Stimulated activated CD8-positive, alpha-beta memory T cell treated with anti-CD3 and anti-CD28 coated beads, Interleukin-7, amount 100 ng/mL, for 48 hours (primary cell): ENCODE results near the gene MYO15A.

Source experiments
- DNase-seq, 2 donors: peaks; one replicate each; pipeline ENCODE4 v3.0.0-alpha.2; 2020; ENCODE audit warnings: low read depth in 1 of 2; ENCODE audit errors: extremely low read depth in 1 of 2

MYO15A gene

GRCh38 chr17:18157354-18157985 lies 48.9 kb downstream of the MYO15A start:
- DNase-seq: no peak

DNA sequence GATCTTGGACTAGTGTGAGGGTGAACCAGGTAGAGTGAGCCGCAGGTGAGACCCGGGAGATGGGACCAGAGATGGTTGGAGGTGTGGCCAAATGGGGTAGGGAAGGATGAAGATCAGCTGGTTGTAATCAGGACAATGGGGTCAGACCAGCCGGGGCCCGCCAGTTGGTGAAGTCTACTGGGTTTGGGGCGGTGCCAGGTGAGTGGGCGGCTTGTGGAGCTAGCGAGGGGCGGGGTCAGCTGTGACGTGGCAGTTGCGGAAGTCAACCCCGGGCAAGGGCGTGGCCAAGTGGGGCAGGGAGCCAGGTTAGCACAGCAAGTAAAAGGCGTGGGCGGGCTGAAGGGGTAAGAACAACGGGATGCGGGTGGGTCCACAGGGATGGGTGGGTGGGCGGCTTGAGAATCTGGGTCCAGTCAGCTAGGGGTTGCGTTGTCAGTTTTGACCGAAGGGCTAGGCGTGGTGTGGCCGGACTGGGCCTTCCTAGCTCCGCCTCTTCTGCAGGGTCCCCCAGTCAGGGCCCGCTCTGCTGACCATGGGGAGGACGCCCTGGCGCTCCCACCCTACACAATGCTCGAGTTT lies 49.6 kb downstream of the MYO15A start:
- DNase-seq: peak; percentile 88 to 95

GRCh38 chr17:18159551-18160120 lies 51.1 kb downstream of the MYO15A start:
- DNase-seq: no peak

- no peak for DNase-seq
These were observed 51.7 kb downstream of the MYO15A start for GRCh38 chr17:18160128-18160856.

GRCh38 chr17:18161207-18162145 lies 52.9 kb downstream of the MYO15A start:
- no peak for DNase-seq

- DNase-seq: no peak
These were observed 55.0 kb downstream of the MYO15A start for GRCh38 chr17:18163547-18163946.

DNA sequence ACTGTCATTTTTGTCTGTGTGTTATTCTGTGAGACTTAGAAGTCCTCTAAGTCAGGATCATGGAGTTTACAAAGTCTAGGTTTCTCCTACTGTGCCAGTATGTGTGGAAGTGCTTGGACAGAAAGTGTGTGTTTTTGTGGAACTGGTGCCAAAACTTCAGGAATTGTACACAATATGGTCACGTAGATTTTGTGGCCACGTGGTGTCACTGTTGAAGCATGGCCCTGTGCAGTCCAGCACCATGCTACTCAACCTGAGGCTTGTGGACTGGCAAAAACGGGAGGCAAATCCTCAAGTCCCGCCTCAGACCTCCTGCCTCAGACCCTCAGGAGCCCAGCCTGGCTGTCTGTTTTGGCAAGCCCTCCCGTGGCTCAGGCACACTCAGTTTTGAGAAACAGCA lies 58.3 kb downstream of the MYO15A start:
- DNase-seq: no peak

DNA sequence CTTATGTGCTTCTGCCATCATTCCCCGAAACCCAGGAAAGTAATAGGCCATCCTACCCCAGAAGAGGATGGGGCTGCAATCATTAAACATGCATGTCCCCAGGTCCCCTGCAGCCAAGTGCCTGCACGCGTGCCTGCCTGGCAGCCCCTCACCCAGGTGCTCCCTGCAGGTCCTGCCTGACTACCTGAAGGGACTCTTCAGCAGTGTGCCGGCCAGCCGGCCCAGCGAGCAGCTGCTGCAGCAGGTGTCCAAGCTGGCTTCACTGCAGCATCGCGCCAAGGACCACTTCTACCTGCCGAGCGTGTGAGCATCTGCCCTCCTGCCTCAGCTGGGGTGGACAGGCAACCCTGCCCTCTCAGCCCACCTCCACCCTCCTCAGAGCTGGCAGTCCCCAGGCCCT lies 58.9 kb downstream of the MYO15A start:
- no peak for DNase-seq

DNA sequence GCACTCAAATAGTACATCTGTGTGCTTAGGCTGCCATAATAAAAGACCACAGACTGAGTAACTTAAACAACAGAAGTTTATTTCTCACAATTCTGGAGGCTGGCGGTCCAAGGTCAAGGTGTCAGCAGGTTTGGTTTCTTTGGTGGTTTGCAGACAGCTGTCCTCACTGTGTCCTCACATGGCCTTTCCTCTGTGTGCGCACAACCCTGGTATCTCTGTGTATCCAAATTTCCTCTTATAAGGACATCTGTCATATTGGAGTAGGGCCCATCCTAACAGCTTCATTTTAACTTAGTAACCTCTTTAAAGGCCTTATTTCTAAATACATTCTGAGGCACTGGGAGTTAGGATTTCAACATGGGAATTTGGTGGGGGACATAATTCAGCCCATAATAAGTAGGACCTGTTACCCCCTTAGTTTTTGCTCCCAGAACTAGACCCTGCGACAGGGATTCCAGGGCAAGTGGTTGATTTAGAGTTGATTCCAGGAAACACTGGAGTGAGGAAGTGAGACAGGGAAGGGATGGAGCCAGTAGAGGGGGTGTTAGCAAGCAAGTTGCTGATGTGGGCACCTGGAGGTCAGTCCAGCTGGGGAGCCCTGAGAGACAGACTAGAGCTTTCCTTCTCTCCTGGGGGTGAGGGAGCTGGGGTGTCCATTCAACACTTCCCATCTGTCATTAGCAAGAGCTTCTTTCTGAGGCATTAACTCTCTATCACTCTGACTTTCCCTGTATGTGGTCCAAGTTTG lies 64.1 kb downstream of the MYO15A start:
- DNase-seq: no peak

DNA sequence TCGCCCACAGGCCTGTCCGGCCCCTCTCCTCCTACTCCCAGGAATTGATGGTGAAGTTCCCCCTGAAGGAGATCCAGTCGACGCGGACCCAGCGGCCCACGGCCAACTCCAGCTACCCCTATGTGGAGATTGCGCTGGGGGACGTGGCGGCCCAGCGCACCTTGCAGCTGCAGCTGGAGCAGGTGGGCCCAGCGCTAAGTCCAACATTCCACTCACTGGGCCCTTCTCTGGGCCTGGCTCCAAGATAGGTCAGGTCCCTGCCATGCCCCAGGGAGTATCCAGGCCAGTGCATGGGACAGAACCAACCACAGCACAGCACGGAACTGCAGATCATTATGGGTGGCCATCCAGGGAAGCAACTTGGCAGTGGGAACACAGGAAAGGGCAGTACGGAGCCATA lies 65.2 kb downstream of the MYO15A start:
- no peak for DNase-seq

DNA sequence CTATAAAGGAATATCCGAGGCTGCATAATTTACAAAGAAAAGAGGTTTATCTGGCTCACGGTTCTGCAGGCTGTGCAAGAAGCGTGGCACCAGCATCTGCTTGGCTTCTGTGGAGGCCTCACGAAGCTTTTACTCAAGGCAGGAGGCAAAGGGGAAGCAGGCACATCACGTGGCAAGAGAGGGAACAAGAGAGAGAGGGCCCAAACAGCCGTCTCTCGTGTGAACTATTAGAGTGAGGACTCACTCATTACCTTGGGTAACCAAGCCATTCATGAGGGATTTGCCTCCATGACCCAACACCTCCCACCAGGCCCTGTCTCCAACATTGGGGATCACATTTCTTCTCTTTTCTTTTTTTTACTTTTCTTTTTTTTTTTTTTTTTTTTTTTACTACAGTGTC lies 67.6 kb downstream of the MYO15A start:
- DNase-seq: no peak

- DNase-seq: no peak
These were observed 68.6 kb downstream of the MYO15A start for GRCh38 chr17:18177133-18177532.

DNA sequence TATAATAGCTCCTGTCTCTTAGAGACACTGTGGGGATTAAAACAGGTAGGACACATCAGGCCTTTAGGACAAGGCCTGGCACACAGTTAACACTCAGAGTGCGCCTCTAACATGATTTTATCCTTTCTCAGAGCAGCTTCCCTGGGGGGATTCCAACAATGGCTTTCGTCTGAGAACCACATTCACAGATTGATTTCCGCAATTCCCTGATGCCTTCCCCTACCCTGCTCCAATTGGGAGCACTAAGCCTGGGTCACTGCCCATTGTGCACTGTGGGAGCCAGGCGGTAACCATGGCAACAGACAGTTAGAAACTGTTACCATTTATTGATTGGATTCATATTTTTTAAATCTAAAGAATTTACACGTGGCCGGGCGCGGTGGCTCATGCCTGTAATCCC lies 69.2 kb downstream of the MYO15A start:
- no peak for DNase-seq

- DNase-seq: no peak
These were observed 70.6 kb downstream of the MYO15A start for GRCh38 chr17:18179196-18179595.

DNA sequence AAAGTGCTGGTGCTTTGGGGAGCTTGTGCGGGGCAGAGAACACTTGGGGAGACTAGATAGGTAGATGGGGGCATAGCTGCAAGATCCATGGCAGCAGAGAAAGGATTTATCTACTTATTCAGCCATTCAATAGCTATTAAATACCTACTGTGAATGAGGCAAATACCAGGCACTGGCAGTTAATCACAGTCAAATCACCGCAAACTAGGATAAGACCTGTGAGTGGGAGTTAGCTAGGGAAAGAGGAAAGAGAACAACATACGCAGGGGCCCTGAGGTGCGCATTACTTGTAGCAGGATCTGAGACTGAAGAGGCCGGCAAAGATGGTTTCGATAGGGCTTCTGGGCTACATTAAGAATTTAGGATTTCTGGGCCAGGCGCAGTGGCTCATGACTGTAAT lies 71.2 kb downstream of the MYO15A start:
- DNase-seq: no peak

DNA sequence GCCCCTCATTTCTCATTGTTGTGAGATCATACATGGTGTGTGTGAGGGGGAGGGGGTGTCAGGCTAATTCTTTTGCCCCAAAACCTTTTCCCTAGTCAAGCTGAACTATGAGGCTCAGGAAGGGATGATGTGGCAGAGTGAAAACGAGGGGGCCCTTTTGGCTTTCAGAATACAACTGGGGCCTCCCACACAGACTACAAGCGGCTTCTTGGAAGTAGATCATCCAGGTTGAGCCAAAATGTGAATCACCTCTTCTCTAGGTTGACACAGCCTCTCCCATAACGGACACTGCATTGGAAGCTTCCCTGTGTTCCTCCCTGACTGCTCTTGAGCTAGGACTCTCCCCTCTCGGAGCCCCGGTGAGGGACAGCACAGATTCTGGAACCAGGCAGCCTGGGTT lies 72.8 kb downstream of the MYO15A start:
- peak; percentile 29 to 78 for DNase-seq

- no peak for DNase-seq
These were observed 73.8 kb downstream of the MYO15A start for GRCh38 chr17:18182110-18182977.

DNA sequence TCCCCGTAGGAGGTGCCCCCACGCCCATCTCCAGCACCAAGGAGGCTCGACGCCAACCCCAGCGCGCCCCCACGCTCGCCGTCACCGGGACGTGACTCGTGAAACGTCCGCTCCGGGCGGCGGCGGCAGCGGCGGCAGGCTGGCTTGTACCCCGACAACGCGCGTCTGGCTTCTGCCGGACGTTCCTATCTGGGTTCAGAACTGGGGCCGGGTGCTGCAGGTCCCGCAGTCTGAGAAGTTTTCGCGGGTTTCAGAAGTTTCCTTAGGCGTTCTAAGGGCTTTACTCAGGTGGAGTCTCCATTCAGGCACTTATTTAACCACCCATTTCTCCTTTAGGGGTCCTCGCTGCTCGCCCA lies 74.4 kb downstream of the MYO15A start:
- DNase-seq: peak; percentile 68 to 73
